ES-I3 (cell line): ENCODE measurements around the gene ZNF76.

Experiments
- H3K36me3 ChIP-seq: 2 replicates; pipeline ENCODE4 v1.6.1; 2013; ENCODE audit warnings: mild to moderate bottlenecking, low read length, control low read depth, moderate library complexity; ENCODE audit not compliant: insufficient read depth
- H3K4me1 ChIP-seq: 2 replicates; pipeline ENCODE4 v1.6.1; 2013; ENCODE audit warnings: mild to moderate bottlenecking, control low read depth, low read length; ENCODE audit not compliant: insufficient read depth
- H3K9ac ChIP-seq: 2 replicates; pipeline ENCODE4 v1.6.1; 2013; ENCODE audit warnings: low read depth, mild to moderate bottlenecking, low read length, moderate library complexity
- H3K9me3 ChIP-seq: 2 replicates; pipeline ENCODE4 v1.6.1; 2013; ENCODE audit warnings: mild to moderate bottlenecking, low read length, moderate library complexity; ENCODE audit not compliant: control insufficient read depth, insufficient read depth

Gene ZNF76

DNA sequence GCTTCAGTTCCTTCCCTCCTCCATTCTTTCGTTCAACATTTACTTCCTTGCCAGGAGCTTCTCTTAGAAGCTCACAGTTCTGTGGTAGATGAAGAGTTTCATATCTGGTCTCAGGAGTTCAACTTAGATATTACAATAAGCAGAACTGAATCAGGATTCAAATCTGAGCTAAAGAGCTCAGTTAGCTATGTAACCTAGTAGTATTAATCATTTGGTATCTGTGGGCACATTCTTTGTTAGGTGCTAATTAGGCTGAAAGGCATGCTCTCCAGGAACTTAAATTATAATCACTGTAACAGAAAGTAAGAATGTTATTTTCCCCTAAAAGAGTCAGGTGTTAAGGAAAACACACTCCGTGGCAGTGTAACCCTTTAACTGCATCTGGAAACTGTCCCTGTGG, 8.4 kb downstream of the ZNF76 start:
- H3K4me1 ChIP-seq, result no peaks in the 10 kb centered on the region
- no peaks in the 10 kb centered on the region for H3K36me3 ChIP-seq
- no peak overlapping the region for H3K9ac ChIP-seq
- H3K9me3 ChIP-seq, result no peaks in the 10 kb centered on the region

DNA sequence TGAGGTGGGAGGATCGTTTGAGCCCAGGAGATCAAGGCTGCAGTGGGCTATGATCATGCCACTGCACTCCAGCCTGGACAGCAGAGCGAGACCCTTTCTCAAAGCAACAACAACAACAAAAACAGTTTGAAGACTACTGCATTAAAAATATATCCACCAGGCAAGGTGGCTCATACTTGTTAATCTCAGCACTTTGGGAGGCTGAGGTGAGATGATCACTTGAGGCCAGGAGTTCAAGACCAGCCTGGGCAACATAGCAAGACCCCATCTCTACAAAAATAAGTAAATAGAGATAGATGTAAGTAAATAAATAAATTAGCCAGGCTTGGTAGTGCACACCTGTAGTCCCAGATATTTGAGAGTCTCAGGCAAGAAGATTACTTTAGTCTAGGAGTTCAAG, 12.5 kb downstream of the ZNF76 start:
- Histone ChIP-seq H3K9ac (no peak overlapping the region), H3K36me3 (no peaks in the 10 kb centered on the region), H3K9me3 (no peaks in the 10 kb centered on the region), H3K4me1 (no peaks in the 10 kb centered on the region)

- Histone ChIP-seq H3K9ac (no peak overlapping the region), H3K9me3 (no peaks in the 10 kb centered on the region), H3K36me3 (no peaks in the 10 kb centered on the region), H3K4me1 (no peaks in the 10 kb centered on the region)
Measured at GRCh38 chr6:35273822-35274559, 14.5 kb downstream of the ZNF76 start.

DNA sequence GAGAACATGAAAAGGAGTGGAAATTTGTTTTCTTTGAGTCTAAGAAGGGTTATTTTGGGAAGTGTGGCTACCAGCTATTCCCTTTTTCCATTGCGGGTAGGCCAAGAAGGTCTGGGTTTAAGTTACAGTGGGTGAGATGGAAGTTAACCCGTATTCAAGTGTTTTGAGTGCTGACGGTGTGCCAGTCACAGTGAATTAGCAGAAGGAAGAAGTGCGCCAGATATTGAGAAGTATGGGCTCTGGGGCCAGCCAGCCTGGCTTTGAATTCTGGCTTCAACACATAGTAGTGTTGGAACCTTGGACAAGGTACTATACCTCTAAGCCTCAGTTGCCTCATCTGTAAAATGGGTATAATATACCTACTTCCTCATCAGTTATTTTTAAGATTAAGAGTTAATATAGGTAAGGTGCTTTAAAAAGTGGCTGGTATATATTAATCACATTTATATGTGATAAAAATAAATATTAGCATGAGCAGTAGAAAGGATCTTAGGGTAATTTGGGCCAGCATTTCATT, 16.3 kb downstream of the ZNF76 start:
- Histone ChIP-seq H3K9me3 (no peaks in the 10 kb centered on the region), H3K36me3 (no peaks in the 10 kb centered on the region), H3K9ac (no peak overlapping the region), H3K4me1 (no peaks in the 10 kb centered on the region)

DNA sequence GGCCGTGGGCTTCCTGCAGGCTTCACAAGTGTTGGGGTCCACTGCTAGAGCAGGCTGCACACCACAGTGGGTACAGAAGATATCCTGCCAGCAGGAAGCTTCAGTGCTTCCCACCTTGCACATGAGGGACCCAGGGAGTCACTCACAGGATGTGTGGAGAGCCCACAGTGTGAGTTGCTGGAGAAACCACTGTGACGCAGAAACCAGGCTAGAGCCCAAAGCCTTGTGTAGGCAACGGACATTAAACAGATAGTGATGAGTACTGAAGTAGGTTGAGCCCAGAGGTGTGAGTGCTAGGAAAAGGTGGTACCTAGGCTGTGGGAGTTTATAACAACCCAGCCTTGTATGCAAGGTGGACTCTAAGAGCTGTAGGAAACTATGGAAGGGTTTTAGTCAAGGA, 19.2 kb downstream of the ZNF76 start:
- no peaks in the 10 kb centered on the region for H3K4me1 ChIP-seq
- H3K9ac ChIP-seq, result no peak overlapping the region
- H3K36me3 ChIP-seq, result no peaks in the 10 kb centered on the region
- no peaks in the 10 kb centered on the region for H3K9me3 ChIP-seq

GRCh38 chr6:35280903-35281302, 21.4 kb downstream of the ZNF76 start:
- no peaks in the 10 kb centered on the region for H3K9me3 ChIP-seq

GRCh38 chr6:35282472-35282871, 22.9 kb downstream of the ZNF76 start:
- Histone ChIP-seq H3K9ac (no peak overlapping the region), H3K36me3 (no peaks in the 10 kb centered on the region), H3K4me1 (no peaks in the 10 kb centered on the region), H3K9me3 (no peaks in the 10 kb centered on the region)

More at GRCh38 chr6:35280903-35281302, 21.4 kb downstream of the ZNF76 start:
- Histone ChIP-seq H3K4me1 (no peaks in the 10 kb centered on the region), H3K36me3 (no peaks in the 10 kb centered on the region), H3K9ac (no peak overlapping the region)

DNA sequence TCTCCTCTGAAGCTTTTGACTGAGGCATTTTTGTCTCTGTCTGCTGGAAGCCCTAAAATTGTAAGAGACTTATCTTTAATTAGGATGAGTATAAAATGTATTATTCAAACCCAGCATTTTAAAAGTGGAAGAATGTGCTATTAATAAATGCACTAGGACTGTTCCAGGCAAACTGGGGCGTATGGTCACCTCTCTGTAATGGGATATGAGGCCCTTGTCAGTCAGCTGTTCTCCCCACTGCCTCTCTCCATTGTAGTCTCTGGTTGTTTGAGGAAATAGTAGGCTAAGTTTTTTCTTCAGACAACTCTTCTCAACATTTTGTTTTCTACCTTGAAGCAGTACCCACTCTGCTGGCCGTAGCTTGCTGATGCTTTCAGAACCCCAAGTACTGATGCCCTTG, 23.8 kb downstream of the ZNF76 start:
- no peaks in the 10 kb centered on the region for H3K4me1 ChIP-seq
- H3K36me3 ChIP-seq, result no peaks in the 10 kb centered on the region
- no peak overlapping the region for H3K9ac ChIP-seq
- no peaks in the 10 kb centered on the region for H3K9me3 ChIP-seq

DNA sequence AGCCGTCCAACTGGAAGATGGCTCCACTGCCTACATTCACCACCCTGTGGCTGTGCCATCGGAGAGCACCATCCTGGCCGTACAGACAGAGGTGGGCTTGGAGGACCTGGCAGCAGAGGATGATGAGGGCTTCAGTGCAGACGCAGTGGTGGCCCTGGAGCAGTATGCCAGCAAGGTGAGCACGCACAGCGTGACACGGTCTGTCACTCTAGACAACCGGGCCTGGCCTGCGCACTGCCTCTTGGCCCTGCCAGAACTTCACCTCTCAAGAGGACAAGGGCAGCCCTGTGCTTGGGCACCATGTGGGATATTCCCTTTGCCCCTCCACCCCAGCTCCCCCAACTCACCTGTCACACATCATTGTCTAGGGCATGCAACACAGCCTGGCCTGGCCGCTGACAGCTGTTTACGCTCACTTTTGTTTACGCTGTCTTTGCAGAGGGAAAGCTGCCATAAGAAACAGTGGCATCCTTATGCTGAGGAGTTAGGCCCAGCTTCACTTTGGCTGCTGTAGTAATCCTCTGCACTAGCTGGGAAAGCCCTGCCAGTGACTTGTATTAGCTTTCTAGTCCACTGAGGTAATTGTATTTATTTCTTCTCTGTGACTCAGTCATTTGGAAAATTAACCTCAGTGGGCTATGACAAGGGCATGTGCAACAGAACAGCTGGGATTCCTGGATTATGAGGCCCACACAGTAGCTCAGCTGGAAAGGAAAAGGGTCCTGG, 28.3 kb downstream of the ZNF76 start:
- Histone ChIP-seq H3K9me3 (no peaks in the 10 kb centered on the region), H3K9ac (no peak overlapping the region), H3K4me1 (no peaks in the 10 kb centered on the region), H3K36me3 (no peaks in the 10 kb centered on the region; the same call in 1 of the 2 replicates)

DNA sequence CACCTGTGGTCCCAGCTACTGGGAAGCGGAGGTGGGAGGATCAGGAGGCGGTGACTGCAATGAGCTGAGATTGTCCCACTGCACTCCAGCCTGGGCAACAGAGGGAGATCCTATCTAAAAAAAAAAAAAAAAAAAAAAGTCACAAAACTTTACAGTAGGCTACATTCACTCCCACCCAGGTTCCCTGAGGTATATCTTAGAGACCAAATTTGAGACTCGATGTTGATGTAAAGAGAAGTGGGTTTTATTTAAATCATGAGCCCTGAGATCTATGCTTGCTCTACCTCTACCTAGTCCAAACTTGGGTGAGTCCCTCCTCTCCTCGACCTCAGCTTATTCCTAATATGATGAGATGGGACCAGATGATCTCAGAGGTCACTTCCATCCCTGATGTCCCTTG, 29.3 kb downstream of the ZNF76 start:
- Histone ChIP-seq H3K9me3 (no peaks in the 10 kb centered on the region), H3K9ac (no peak overlapping the region), H3K4me1 (no peaks in the 10 kb centered on the region), H3K36me3 (no peaks in the 10 kb centered on the region; the same call in 1 of the 2 replicates)

GRCh38 chr6:35291491-35291890, 32.0 kb downstream of the ZNF76 start:
- Histone ChIP-seq H3K36me3 (no peaks in the 10 kb centered on the region; the same call in 1 of the 2 replicates), H3K9me3 (no peaks in the 10 kb centered on the region), H3K4me1 (no peaks in the 10 kb centered on the region), H3K9ac (no peak overlapping the region)

DNA sequence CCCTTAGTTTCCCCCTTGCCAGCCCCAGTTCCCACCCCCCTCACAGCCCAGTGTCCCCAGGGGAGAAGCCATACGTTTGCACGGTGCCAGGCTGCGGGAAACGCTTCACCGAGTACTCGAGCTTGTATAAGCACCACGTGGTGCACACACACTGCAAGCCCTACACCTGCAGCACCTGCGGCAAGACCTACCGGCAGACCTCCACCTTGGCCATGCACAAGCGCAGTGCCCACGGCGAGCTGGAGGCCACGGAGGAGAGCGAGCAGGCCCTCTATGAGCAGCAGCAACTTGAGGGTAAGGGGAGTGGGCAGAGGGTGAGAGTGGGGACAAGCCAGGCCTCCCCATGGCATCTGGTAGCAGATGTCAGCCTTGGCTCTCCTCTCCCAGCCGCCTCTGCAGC, 33.0 kb downstream of the ZNF76 start:
- Histone ChIP-seq H3K9me3 (no peaks in the 10 kb centered on the region), H3K9ac (no peak overlapping the region), H3K4me1 (0 out of 2 replicates have a peak, but pooled peaks cover 4% of the 10 kb centered on the region), H3K36me3 (no peaks in the 10 kb centered on the region; the same call in 1 of the 2 replicates)

DNA sequence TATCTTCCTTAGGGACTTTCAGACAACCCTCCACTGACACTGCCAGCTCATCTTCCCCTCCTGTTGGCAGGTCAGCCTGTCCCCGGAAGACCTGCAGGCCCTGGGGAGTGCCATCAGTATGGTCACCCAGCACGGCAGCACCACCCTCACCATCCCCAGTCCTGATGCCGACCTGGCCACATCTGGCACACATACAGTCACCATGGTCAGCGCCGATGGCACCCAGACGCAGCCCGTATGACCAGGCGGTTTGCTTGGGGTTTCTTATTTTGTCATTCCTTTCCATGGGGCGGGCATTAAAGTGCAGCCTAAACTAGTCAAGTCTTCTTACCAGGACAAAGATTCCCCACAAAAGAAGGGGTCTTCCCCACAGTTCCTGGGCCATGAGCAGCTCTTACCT, 34.1 kb downstream of the ZNF76 start:
- Histone ChIP-seq H3K9ac (no peak overlapping the region), H3K4me1 (peaks cover 11% of the 10 kb centered on the region), H3K9me3 (no peaks in the 10 kb centered on the region), H3K36me3 (no peaks in the 10 kb centered on the region; the same call in 1 of the 2 replicates)

- H3K36me3 ChIP-seq, result no peaks in the 10 kb centered on the region; the same call in 1 of the 2 replicates
- no peak overlapping the region for H3K9ac ChIP-seq
- no peaks in the 10 kb centered on the region for H3K9me3 ChIP-seq
- H3K4me1 ChIP-seq, result peaks cover 18% of the 10 kb centered on the region
Measured at GRCh38 chr6:35294308-35294945, 34.9 kb downstream of the ZNF76 start.
